Activated CD4-positive, alpha-beta memory T cell treated with anti-CD3 and anti-CD28 coated beads for 36 hours (primary cell): ENCODE data around the gene ARHGDIB. TPM values are rescaled to one million over a fixed set of nuclear protein-coding genes. Genes with fewer than 3 reads are reported as not detected.

Experiments used
- CTCF ChIA-PET: fragments of 350-600 bp; sonication (Branson Sonifier 250); formaldehyde crosslinking; loops from one replicate; lab custom pipeline; 2021; ENCODE audit warnings: antibody characterized with exemption, inconsistent platforms; lab: Charles Lee
- POLR2A ChIA-PET: fragments of 350-600 bp; sonication (Branson Sonifier 250); formaldehyde crosslinking; loops from one replicate; lab custom pipeline; 2021; ENCODE audit warnings: antibody characterized with exemption; lab: Charles Lee
- DNase-seq: peaks from one replicate; pipeline ENCODE4 v3.0.0-alpha.2; 2020
- H3K27ac Mint-ChIP-seq: one replicate; pipeline ENCODE4 v1.8.0; 2021; ENCODE audit warnings: mixed read lengths
- H3K27me3 Mint-ChIP-seq: one replicate; pipeline ENCODE4 v1.8.0; 2021; ENCODE audit warnings: mixed read lengths
- H3K36me3 Mint-ChIP-seq: one replicate; pipeline ENCODE4 v1.8.0; 2021; ENCODE audit warnings: mixed read lengths
- H3K4me1 Mint-ChIP-seq: one replicate; pipeline ENCODE4 v1.8.0; 2021; ENCODE audit warnings: low read depth, mixed read lengths
- H3K4me3 Mint-ChIP-seq: one replicate; pipeline ENCODE4 v1.8.0; 2021; ENCODE audit warnings: mild to moderate bottlenecking, mixed read lengths
- H3K9me3 Mint-ChIP-seq: one replicate; pipeline ENCODE4 v1.8.0; 2021; ENCODE audit warnings: mixed read lengths
- intact Hi-C: fragments of 100-400 bp; cut with micrococcal nuclease; formaldehyde crosslinking; loops from one replicate; pipeline ENCODE4 v1.15.1; 2023
- total RNA-seq, 2 experiments: library from RNA; stranded (reverse); gene quantifications; one replicate each; pipeline ENCODE4 v1.2.3, GENCODE V29; 2021

The ARHGDIB gene
- total RNA-seq, 2 experiments from 2014 or later, result 640 to 644 TPM

DNA sequence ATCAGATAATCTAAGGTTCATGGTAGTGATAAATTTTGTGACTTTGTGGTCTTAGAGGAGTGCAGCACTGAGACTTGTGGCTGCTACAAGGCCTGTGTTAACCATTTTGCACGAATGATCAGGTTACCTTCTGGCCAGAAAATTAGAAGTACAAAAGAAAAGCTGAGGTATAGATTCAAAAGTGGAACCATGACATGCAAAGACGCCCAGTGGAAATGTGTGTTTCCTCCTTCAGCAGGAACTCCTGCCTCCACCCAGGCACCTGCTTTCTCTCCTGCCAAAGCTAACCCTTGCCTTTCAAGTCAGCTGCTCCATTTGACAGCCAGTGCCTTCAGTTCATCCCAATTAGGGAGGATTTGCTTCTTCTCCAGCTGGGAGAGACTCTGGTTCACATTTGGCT, 21.6 kb upstream of the ARHGDIB start:
- Mint-ChIP-seq H3K4me1 (peaks cover 44% of the 10 kb centered on the region), H3K9me3 (no peaks in the 10 kb centered on the region), H3K36me3 (no peaks in the 10 kb centered on the region), H3K27ac (no peak overlapping the region), H3K27me3 (no peaks in the 10 kb centered on the region), H3K4me3 (no peak overlapping the region)
- CTCF ChIA-PET, result interaction anchor here (0.8 to 1.0 kb wide), 3 partner anchors 12 to 259 kb away, joined by 3 to 4 read pairs (median 3); no protein-coding TSS in a partner anchor
- DNase-seq, result peak; percentile 19
- intact Hi-C loops, result loop anchor here (5.0 kb wide), 1 partner anchor 36 kb away; no protein-coding TSS in a partner anchor
- POLR2A ChIA-PET, result no interaction called here

DNA sequence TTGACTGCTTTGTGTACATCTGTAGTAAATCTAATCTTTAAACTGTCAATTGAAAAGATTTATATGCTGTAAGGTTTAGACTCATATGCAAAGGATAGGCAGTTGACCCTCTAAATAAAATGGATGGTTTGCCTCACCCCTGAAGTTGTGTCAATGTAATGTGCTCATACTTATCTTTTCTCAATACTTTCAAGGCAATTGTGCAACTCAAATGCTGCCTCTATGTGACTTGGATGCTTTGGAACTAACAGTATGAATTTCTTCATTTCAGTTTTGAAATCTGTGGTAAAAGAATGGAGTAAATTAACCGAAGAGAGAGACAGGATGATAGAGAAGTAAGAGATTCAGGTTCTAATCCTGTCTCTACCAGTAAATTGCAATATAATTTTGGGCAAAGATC, 21.2 kb upstream of the ARHGDIB start:
- Mint-ChIP-seq H3K9me3 (no peaks in the 10 kb centered on the region), H3K36me3 (no peaks in the 10 kb centered on the region), H3K27me3 (no peaks in the 10 kb centered on the region), H3K27ac (no peak overlapping the region), H3K4me3 (no peak overlapping the region), H3K4me1 (peaks cover 45% of the 10 kb centered on the region)
- intact Hi-C loops, result loop anchor here (5.0 kb wide), 1 partner anchor 35 kb away; no protein-coding TSS in a partner anchor
- ChIA-PET CTCF (interaction anchor here (1.0 kb wide), 1 partner anchor 13 kb away, joined by 4 read pairs; no protein-coding TSS in a partner anchor), POLR2A (no interaction called here)
- DNase-seq, result no peak

DNA sequence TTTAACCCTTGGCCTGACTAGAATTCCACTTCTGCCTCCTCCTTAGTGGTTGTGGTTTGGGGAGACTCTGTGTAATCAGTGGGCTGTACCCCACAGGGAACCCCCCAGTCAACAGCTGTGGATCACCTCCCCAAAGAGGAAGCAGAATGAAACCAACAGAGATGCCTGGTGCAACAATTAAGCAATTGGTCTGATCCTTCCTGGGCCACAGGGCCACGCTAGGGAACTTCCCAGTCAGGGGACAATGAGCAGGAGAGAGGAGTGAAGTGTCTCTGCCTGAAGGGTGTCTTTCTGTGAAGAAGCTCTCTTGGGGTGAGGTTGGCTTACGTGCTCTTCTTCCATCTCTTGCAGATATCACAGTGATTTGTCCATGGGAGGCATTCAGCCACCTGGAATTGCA, 19.6 kb upstream of the ARHGDIB start:
- no peak overlapping the region for H3K27ac Mint-ChIP-seq
- ChIA-PET POLR2A (interaction anchor here (0.5 kb wide), 1 partner anchor 232 kb away, joined by 4 read pairs; no protein-coding TSS in a partner anchor), CTCF (no interaction called here)
- intact Hi-C loops, result loop anchor here (5.0 kb wide), 1 partner anchor 34 kb away; no protein-coding TSS in a partner anchor
- no peak for DNase-seq
- H3K36me3 Mint-ChIP-seq, result no peaks in the 10 kb centered on the region
- H3K4me3 Mint-ChIP-seq, result no peak overlapping the region
- H3K27me3 Mint-ChIP-seq, result no peaks in the 10 kb centered on the region
- peaks cover 45% of the 10 kb centered on the region for H3K4me1 Mint-ChIP-seq
- H3K9me3 Mint-ChIP-seq, result no peaks in the 10 kb centered on the region

DNA sequence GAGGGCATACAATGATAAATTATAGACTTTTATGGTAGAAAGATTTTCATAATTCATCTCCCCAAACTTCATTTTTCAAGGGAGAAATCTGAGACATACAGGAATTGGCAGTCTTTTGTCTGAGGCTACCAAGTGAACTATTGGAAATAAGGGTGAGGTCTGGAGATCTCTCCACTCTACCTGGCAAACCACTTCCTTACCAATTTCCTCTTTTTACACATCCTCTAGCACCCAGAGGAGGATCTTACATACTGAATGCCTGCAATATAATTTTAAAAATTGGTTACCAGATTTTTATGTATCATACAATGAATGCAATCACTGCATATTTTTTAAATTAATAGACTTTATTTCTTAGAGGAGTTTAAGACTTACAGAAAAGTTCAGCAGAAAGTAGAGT, 18.1 kb upstream of the ARHGDIB start:
- peaks cover 38% of the 10 kb centered on the region for H3K4me1 Mint-ChIP-seq
- no peak overlapping the region for H3K27ac Mint-ChIP-seq
- POLR2A ChIA-PET, result no interaction called here
- H3K4me3 Mint-ChIP-seq, result no peak overlapping the region
- no peaks in the 10 kb centered on the region for H3K9me3 Mint-ChIP-seq
- H3K27me3 Mint-ChIP-seq, result no peaks in the 10 kb centered on the region
- no peaks in the 10 kb centered on the region for H3K36me3 Mint-ChIP-seq
- CTCF ChIA-PET, result no interaction called here
- intact Hi-C loops, result no loop called here
- no peak for DNase-seq

DNA sequence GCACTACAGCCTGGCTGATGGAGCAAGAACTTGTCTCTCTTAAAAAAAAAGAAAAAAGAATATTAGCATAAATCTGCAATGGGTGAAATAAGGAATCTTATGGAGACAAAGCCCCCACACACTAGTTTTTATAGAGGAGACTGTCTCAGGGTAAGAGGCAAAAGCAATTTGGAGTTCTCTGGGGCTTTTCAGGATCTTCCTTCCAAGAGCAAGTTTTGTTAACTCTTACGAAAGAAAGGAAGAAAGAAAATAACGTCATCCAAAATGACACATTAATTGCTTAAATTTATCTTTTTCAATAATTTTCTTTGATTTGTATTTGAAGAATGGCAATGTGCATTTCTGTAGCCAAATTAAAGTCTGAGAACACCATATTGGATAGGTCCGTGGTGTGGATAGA, 15.3 kb upstream of the ARHGDIB start:
- no peak for DNase-seq
- CTCF ChIA-PET, result interaction anchor here (0.6 to 1.4 kb wide), 2 partner anchors 130 to 152 kb away, joined by 3 read pairs; no protein-coding TSS in a partner anchor
- Mint-ChIP-seq H3K4me1 (peaks cover 33% of the 10 kb centered on the region), H3K36me3 (no peaks in the 10 kb centered on the region), H3K4me3 (no peak overlapping the region), H3K9me3 (no peaks in the 10 kb centered on the region), H3K27ac (no peak overlapping the region), H3K27me3 (no peaks in the 10 kb centered on the region)
- intact Hi-C loops, result no loop called here
- POLR2A ChIA-PET, result no interaction called here

DNA sequence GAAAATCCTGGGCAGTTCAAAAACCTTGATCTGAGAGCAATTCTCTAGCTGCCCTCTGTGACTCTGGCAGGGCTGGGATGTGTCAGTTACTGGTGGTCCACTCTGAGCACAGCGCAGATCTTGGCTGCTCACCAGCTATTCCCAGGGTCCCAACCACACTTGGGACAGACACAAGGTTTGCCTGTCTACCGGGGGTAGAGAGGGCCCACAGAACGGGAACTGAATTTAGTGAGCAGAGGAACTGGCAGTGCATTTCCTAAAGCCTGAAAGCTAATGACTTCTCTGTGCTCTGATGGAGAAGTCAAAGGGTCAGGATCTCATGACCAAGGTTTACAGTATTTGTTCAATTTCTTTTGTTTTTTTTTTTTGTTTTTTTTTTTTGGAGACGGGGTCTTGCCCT, 14.1 kb upstream of the ARHGDIB start:
- Mint-ChIP-seq H3K27me3 (no peaks in the 10 kb centered on the region), H3K27ac (no peak overlapping the region), H3K4me1 (peaks cover 35% of the 10 kb centered on the region), H3K4me3 (no peak overlapping the region), H3K36me3 (no peaks in the 10 kb centered on the region), H3K9me3 (no peaks in the 10 kb centered on the region)
- intact Hi-C loops, result no loop called here
- CTCF ChIA-PET, result interaction anchor here (1.1 kb wide), 1 partner anchor 35 kb away, joined by 3 read pairs; no protein-coding TSS in a partner anchor
- POLR2A ChIA-PET, result interaction anchor here (0.7 kb wide), 1 partner anchor 170 kb away, joined by 3 read pairs; no protein-coding TSS in a partner anchor
- no peak for DNase-seq

DNA sequence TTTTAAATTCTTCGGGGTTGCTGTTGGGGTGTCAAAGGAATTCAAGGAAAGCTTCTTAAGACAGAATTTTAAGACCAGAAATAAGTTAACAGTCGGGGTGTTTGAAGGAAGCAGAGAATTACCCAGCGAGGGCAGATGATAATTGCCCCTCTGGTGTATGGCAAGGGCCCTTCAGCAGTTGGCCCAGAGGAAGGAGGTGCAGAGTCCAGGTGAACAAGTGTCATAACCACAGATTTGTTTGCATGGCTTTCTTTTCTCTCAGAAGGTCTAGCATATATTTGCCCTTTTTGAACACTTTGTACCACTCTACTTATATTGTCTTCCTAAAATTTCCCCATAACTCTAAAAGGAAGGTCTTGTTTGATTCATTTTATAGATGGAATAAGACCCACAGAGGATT, 13.2 kb upstream of the ARHGDIB start:
- no peaks in the 10 kb centered on the region for H3K27me3 Mint-ChIP-seq
- no peaks in the 10 kb centered on the region for H3K9me3 Mint-ChIP-seq
- POLR2A ChIA-PET, result interaction anchor here (0.7 kb wide), 1 partner anchor 169 kb away, joined by 3 read pairs; no protein-coding TSS in a partner anchor
- no peak overlapping the region for H3K27ac Mint-ChIP-seq
- CTCF ChIA-PET, result interaction anchor here (0.6 to 1.1 kb wide), 2 partner anchors 34 to 155 kb away, joined by 3 to 4 read pairs; no protein-coding TSS in a partner anchor
- DNase-seq, result no peak
- H3K4me3 Mint-ChIP-seq, result no peak overlapping the region
- H3K36me3 Mint-ChIP-seq, result no peaks in the 10 kb centered on the region
- peaks cover 37% of the 10 kb centered on the region for H3K4me1 Mint-ChIP-seq
- intact Hi-C loops, result no loop called here

DNA sequence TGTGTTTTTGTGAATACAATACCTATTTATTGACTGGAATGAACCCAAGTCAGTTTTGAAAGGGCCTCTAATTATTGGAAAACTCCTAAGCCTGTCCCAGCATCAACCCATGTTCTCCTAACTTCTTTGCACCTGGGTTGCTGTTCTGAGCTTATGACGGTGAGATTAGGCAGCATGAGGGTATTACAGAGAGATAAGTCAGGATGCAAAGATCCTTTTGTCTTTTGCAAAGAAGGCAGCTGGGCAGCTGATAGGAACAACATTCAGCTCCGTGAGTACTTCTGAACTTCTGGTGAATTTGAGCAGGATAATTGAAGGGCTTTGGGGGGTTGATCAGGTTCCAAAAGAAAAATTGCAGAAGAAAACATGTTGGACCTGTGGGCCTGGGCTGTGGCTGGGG, 11.4 kb upstream of the ARHGDIB start, which contains the start of gene PDE6H:
Gene PDE6H, plus strand, starts transcription at position 227 of the 400 bp plus-strand sequence. CDS start 4,971 bp downstream, outside the sequence.
- POLR2A ChIA-PET, result interaction anchor here (2.6 kb wide), 1 partner anchor 11 kb away, joined by 7 read pairs; the partner anchor contains the start of gene ARHGDIB
- peaks cover 26% of the 10 kb centered on the region for H3K4me1 Mint-ChIP-seq
- H3K27ac Mint-ChIP-seq, result no peak within 1 kb of the TSS
- H3K4me3 Mint-ChIP-seq, result no peak within 1 kb of the TSS
- no peaks in the 10 kb centered on the region for H3K9me3 Mint-ChIP-seq
- CTCF ChIA-PET, result no interaction called here
- intact Hi-C loops, result no loop called here
- H3K27me3 Mint-ChIP-seq, result no peaks in the 10 kb centered on the region
- H3K36me3 Mint-ChIP-seq, result no peaks in the 10 kb centered on the region
- no peak for DNase-seq

DNA sequence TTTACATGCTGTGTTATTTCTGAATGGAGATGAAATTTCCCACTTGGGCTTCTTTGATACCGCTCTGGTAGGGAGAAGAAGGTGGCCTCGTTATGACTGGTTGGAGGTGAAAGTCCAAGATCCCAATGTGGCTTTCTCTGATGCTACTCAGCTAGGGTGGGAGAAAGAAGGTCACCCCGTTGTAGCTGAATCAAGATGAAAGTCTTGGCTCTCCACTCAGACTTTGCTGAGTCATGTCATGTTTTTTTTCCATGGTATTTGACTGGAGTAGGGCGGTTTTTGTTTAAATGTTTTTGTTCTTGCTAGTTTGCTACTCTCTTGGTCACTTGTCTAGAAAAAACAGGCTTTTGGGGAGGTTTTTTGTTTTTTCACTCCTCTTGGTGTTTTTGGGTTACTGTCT, 9.1 kb upstream of the ARHGDIB start:
- Mint-ChIP-seq H3K4me1 (peaks cover 38% of the 10 kb centered on the region), H3K27ac (no peak overlapping the region), H3K27me3 (no peaks in the 10 kb centered on the region), H3K36me3 (no peaks in the 10 kb centered on the region), H3K9me3 (no peaks in the 10 kb centered on the region), H3K4me3 (no peak overlapping the region)
- DNase-seq, result no peak
- intact Hi-C loops, result no loop called here
- ChIA-PET POLR2A (no interaction called here), CTCF (no interaction called here)

DNA sequence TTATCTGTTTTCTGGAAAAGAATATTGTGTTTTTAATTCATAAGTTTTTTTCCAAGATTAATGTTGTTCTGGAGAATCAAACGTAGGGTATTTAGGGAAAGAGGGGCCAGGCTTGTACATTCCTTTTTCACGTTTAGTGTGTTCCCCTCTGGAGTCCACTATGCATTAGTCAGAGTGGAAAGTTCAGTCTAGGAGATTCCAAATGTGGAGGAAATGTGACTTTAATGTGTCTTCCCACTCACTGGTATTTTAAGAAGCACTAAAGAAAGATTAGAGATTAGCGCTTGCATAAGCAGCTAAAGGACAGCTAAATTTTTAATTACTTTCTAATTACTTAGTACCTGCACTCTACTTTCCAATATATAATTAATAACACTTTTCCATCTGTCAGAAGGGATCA, 7.1 kb upstream of the ARHGDIB start:
- POLR2A ChIA-PET, result no interaction called here
- Mint-ChIP-seq H3K4me3 (no peak overlapping the region), H3K4me1 (peaks cover 56% of the 10 kb centered on the region), H3K27ac (no peak overlapping the region), H3K27me3 (no peaks in the 10 kb centered on the region), H3K36me3 (no peaks in the 10 kb centered on the region), H3K9me3 (no peaks in the 10 kb centered on the region)
- intact Hi-C loops, result no loop called here
- no peak for DNase-seq
- CTCF ChIA-PET, result interaction anchor here (1.7 kb wide), 1 partner anchor 10 kb away, joined by 4 read pairs; no protein-coding TSS in a partner anchor

DNA sequence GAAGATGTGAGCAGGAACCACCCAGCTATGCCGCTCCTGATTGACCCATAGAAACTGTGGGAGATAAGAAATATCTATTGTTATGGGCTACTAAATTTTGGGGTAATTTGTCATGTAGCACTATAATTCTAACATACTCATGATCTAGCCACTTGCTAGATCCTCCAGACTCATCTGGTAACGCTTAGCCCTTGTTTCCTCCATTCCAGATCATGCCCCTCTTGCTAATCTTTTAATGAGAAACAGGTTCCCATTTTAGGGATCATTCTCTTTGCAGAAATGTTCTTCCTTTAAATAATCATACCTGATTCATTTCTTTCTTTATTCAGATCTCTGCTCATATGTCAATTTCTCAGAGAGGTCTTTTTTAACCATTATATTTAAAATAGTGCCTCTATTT, 3.8 kb upstream of the ARHGDIB start:
- Mint-ChIP-seq H3K36me3 (peaks cover 8% of the 10 kb centered on the region), H3K9me3 (no peaks in the 10 kb centered on the region), H3K4me3 (no peak overlapping the region), H3K27ac (peak overlapping the region; percentile 85), H3K27me3 (no peaks in the 10 kb centered on the region), H3K4me1 (peaks cover 48% of the 10 kb centered on the region)
- ChIA-PET POLR2A (interaction anchor here (0.9 kb wide), 1 partner anchor 191 kb away, joined by 3 read pairs; a partner anchor contains a TSS), CTCF (no interaction called here)
- intact Hi-C loops, result no loop called here
- DNase-seq, result no peak

DNA sequence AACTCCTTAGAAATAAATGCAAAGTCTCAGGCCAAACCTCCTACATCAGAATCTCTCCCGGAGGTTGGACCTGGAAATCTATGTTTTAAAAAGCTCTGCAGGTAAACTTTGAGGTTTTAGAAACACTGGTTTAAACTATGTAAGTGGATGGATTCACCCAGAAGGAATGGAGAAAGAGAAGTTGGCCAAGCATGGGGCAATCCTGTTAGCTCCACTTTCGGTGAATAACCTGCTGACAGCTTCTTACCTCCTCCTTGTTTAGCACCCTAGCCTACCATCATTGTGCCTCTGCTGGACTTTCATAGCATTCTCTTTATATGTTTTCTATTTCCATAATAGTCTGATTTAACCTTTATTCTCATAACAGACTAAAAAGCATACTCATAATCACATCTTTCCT, 3.0 kb upstream of the ARHGDIB start:
- H3K4me1 Mint-ChIP-seq, result peaks cover 41% of the 10 kb centered on the region

More for the DNA sequence above, 3.0 kb upstream of the ARHGDIB start:
- Mint-ChIP-seq H3K9me3 (no peaks in the 10 kb centered on the region), H3K27ac (peak overlapping the region; percentile 85), H3K27me3 (no peaks in the 10 kb centered on the region), H3K36me3 (peaks cover 14% of the 10 kb centered on the region), H3K4me3 (no peak overlapping the region)
- ChIA-PET CTCF (interaction anchor here (1.5 kb wide), 1 partner anchor 161 kb away, joined by 3 read pairs; the partner anchor contains the start of genes C12orf60 and WBP11), POLR2A (interaction anchor here (0.9 to 1.0 kb wide), 2 partner anchors 190 to 194 kb away, joined by 3 read pairs; a partner anchor contains a TSS)
- DNase-seq, result no peak
- intact Hi-C loops, result loop anchor here (5.0 kb wide), 2 partner anchors 598 to 707 kb away; no protein-coding TSS in a partner anchor
